Pancreas (tissue), 10 donors: ENCODE results near the gene SEPTIN10. TPM values are rescaled to one million over a fixed set of nuclear protein-coding genes. Genes with fewer than 3 reads are reported as not detected.
A peak's percentile ranks its signal among the peaks of the same experiment; 100 is the strongest.

Source experiments
- ATAC-seq, 4 donors: fragments of 200-7000 bp; cut with Tn5 transposase; one replicate each; pipeline versions ENCODE4 v1.8.0 to v1.9.1; 2020; ENCODE audit warnings: mild to moderate bottlenecking in 4 of 4, moderate library complexity in 4 of 4
- DNase-seq, 6 donors: peaks; one replicate each; pipeline ENCODE4 v3.0.0-alpha.2; 2020
- FAIRE-seq: peaks from 2 replicates; lab custom pipeline; 2012; peaks lifted over from hg19 to GRCh38; lab: Jason Lieb, UNC
- H3K27ac ChIP-seq, 4 donors: fragments of 200-600 bp; sonication (generic); 1 replicate in 3 of 4; 2 replicates in 1 of 4; pipeline versions ENCODE4 v1.5.0 to v1.8.0; 2020
- H3K27me3 ChIP-seq, 4 donors: fragments of 200-600 bp; one replicate each; pipeline ENCODE4 v1.8.0; 2021
- H3K36me3 ChIP-seq, 3 donors: fragments of 200-600 bp; sonication (generic) in 1 of 3; one replicate each; pipeline versions ENCODE4 v1.5.0 to v1.8.0; 2020 to 2021
- H3K4me1 ChIP-seq, 3 donors: fragments of 200-600 bp; one replicate each; pipeline ENCODE4 v1.8.0; 2021
- H3K4me3 ChIP-seq, 4 donors: fragments of 200-600 bp; sonication (generic) in 2 of 4; one replicate each; pipeline versions ENCODE4 v1.5.0 to v1.8.0; 2020 to 2021
- H3K9me3 ChIP-seq, 4 donors: fragments of 200-600 bp; one replicate each; pipeline ENCODE4 v1.8.0; 2021
- WGBS, 2 donors: extraction: QIAGEN DNeasy Blood & Tissue Kit; methylation state at CpG; one replicate each; pipeline ENCODE4 v1.1.7; 2013; 5-methylcytosine and 5-hydroxymethylcytosine counted together
- intact Hi-C, 3 donors: fragments of 100-400 bp; cut with DNase I; formaldehyde crosslinking; loops; one replicate each; pipeline versions ENCODE4 v1.11.1 to v1.14.2; 2022
- polyA plus RNA-seq, 2 donors: library from polyadenylated mRNA; stranded (reverse); fragments of 200-250 nt; gene quantifications; one replicate each; pipeline ENCODE4 v1.2.3, GENCODE V29; 2013
- total RNA-seq, 6 donors: library from RNA; stranded (reverse); fragmentation: NEBNext Ultra II Directional in 4 of 6; extraction: Animal tissue kit (Norgen Biotek cat#: 25700) in 4 of 6; gene quantifications; one replicate each; pipeline versions ENCODE4 v1.2.1 to v1.2.4, GENCODE V29; 2021 to 2023
- TF ChIP-seq, protein P1 (sequence below), 4 donors: fragments of 200-600 bp; sonication (generic) in 3 of 4; IDR thresholded peaks; one replicate each; pipeline versions ENCODE4 v1.5.0 to v1.8.0; 2021; ENCODE audit warnings: antibody characterized with exemption in 4 of 4
- donor health status: healthy with polysubstance abuse.
- donor health status: DM: no; HTN: no; CAD: no; lungs with moderate emphysema.
- donor health status: DM: no; HTN: no; CAD: no.
- donor health status: control.
- donor health status: control.
- donor health status: Bipolar disorder and iron deficiency.
- donor health status: DM: yes; HTN: yes; CAD: no.
- donor health status: DM: no; HTN: no; CAD: no.
- donor health status: DM: no; HTN: no; CAD: no.
- donor health status: DM: yes; HTN: yes; CAD: no.

Gene SEPTIN10
- total and polyA plus RNA-seq, 8 donors = 7.9 to 27.1 (median 16.2) TPM

DNA sequence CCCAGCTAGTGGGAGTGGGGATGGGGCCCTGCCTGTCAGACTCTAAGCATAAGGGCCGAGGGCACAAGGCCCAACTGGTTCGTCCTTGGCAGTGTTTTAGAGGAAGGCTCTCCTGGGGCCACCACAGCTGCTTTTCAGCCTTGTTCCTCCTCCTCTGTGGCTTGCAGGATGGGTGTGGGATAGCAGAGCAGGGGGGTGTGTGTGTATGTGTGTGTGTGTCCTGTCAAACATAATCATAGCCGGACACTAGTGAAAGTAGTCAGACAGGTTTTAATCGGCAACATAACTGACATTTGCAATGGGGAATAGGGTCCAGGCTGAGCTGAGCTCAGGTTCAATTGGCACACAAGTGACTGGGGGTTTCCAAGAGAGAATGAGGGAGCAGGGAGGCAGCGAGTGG is 114.2 kb downstream of the SEPTIN10 start:
- Histone ChIP-seq H3K27me3 (no peaks in the 10 kb centered on the region), H3K4me3 (no peak overlapping the region), H3K9me3 (no peaks in the 10 kb centered on the region), H3K36me3 (no peaks in the 10 kb centered on the region), H3K4me1 (no peaks in the 10 kb centered on the region), H3K27ac (no peak overlapping the region)
- no peak for FAIRE-seq
- WGBS, 2 donors = 18 to 29% methylated on average over 5 of the region's 5 CpGs
- no peak for DNase-seq
- intact Hi-C loops = no loop called here
- ATAC-seq = peak in 3 of 4 donors; percentile 64 to 83 (median 78)
- TF ChIP-seq, protein P1, sequence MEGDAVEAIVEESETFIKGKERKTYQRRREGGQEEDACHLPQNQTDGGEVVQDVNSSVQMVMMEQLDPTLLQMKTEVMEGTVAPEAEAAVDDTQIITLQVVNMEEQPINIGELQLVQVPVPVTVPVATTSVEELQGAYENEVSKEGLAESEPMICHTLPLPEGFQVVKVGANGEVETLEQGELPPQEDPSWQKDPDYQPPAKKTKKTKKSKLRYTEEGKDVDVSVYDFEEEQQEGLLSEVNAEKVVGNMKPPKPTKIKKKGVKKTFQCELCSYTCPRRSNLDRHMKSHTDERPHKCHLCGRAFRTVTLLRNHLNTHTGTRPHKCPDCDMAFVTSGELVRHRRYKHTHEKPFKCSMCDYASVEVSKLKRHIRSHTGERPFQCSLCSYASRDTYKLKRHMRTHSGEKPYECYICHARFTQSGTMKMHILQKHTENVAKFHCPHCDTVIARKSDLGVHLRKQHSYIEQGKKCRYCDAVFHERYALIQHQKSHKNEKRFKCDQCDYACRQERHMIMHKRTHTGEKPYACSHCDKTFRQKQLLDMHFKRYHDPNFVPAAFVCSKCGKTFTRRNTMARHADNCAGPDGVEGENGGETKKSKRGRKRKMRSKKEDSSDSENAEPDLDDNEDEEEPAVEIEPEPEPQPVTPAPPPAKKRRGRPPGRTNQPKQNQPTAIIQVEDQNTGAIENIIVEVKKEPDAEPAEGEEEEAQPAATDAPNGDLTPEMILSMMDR (IDR thresholded peaks at IDR 0.05) = no peak

DNA sequence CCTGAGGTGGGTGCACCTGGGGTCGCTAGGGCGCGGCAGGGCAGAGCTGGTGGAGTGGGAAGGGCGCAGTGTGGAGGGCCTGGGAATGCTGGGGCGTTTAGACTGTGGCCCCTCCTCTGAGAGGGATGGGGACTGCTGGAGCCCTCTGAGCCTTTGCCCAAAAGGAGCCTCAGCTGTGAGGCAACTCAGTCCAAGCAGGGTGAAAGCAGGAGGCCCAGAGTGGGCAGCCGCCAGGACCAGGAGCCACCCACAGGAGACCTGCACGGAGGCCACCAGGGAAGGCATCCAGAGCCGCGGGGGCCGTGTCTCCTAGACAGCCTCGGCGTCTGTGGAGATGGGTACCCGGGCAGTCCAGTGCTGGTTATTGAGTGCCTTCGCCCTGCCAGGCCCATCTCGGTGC is 114.9 kb downstream of the SEPTIN10 start:
- H3K36me3 ChIP-seq = no peaks in the 10 kb centered on the region
- H3K27ac ChIP-seq = no peak overlapping the region
- TF ChIP-seq, protein P1 (IDR thresholded peaks at IDR 0.05) = no peak
- H3K9me3 ChIP-seq = no peaks in the 10 kb centered on the region
- H3K4me3 ChIP-seq = no peak overlapping the region
- no peak for DNase-seq
- H3K27me3 ChIP-seq = no peaks in the 10 kb centered on the region
- no peak for FAIRE-seq
- H3K4me1 ChIP-seq = no peaks in the 10 kb centered on the region
- 83 to 88% methylated on average over 14 to 15 of the region's 15 CpGs for WGBS, 2 donors
- intact Hi-C loops = no loop called here
- no peak for ATAC-seq

DNA sequence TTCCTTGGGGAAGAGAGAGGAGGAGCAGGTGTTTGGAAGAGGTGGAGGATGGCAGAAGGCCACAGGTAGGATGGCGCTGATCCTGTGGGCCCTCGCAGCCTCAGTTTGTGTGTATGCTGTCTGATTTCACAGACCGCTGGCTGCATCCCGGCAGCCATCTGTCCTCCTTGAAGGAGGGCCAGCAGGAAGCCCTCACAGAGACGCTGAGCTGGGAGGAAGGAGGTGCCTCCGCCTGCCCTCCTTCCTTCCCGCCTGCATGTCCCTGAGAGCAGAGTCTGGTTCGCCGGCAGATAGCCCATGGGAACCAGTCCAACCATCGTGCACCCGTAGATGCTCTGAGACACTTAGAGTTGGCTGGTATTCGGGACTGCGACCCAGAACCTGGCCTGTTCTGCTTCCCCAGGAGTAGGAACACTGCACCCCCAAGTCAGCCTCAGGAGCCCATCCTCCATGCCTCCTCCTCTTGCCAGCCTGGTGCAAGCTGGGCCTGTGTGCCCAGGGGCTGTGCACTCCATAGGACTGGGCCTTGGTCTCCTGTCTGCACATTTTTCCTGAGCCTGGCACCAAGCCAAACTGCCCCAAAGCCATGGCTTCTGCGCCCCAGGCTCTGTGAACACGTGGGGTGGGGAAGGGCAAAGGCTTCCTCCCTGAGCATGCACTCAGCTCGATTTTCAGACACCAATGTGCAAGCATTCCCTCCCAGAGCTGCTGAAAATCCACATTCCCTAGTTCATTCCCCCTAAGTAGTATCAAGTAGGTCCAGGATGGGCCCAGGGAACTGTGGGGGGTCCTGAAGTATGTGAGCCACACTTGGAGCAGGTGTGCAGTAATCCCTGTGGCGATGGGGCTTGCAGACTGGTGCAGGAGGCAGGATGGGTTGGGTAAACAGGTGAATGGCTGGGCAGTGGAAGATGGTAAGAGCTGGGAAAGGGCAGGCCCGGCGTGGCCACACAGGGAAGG is 115.6 kb downstream of the SEPTIN10 start:
- intact Hi-C loops = no loop called here
- ATAC-seq (no peak), FAIRE-seq (no peak), DNase-seq (no peak)
- Histone ChIP-seq H3K9me3 (no peaks in the 10 kb centered on the region), H3K27me3 (no peaks in the 10 kb centered on the region), H3K4me3 (no peak overlapping the region), H3K36me3 (no peaks in the 10 kb centered on the region), H3K4me1 (no peaks in the 10 kb centered on the region), H3K27ac (no peak overlapping the region)
- WGBS, 2 donors = 75 to 81% methylated on average over 19 of the region's 19 CpGs
- TF ChIP-seq, protein P1 (IDR thresholded peaks at IDR 0.05) = no peak

DNA sequence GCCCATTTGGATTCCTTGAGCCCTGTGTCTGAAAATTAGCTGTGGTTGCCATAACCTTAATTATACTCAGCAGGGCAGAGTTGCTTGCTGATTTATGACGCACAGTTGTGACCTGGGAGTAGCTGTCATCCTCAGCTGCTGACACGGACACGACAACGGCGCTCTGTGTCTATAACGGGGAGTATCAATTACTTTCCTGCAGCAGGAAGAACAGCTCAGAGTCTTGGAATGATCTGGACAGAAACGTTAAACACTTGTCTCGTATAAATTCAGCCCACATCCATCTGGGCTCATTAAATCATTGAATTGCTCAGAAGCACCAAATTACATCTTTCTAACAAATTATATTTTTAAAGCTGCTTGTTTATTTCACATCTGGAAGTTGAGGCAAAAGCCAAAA is 116.3 kb downstream of the SEPTIN10 start:
- TF ChIP-seq, protein P1 (IDR thresholded peaks at IDR 0.05) = no peak
- intact Hi-C loops = no loop called here
- Histone ChIP-seq H3K9me3 (no peaks in the 10 kb centered on the region), H3K4me1 (no peaks in the 10 kb centered on the region), H3K27me3 (no peaks in the 10 kb centered on the region), H3K27ac (no peak overlapping the region), H3K36me3 (no peaks in the 10 kb centered on the region), H3K4me3 (no peak overlapping the region)
- WGBS, 2 donors = 72 to 76% methylated on average over 8 of the region's 8 CpGs
- FAIRE-seq (no peak), ATAC-seq (no peak), DNase-seq (no peak)

DNA sequence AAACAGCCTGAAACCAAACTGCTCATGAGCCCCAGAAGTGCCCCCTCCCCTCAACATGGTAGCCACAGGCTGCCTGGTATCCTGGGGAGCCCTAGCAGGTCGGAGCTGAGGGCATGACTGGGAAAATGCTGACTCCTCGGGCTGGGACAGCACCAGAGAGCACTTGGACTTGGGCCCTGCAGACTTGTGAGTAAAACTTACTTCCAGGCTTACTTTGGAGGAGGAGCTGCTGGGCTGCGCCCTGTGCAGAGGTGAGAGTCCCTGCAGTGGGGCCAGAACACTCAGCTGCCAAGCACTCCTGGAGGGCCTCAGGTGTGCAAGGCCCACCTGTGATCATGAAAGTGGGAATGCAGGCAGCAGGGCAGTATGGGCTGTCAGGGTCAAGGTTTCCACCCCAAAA is 119.4 kb downstream of the SEPTIN10 start:
- no peak for DNase-seq
- Histone ChIP-seq H3K9me3 (no peaks in the 10 kb centered on the region), H3K27ac (no peak overlapping the region), H3K4me1 (no peaks in the 10 kb centered on the region), H3K4me3 (no peak overlapping the region), H3K27me3 (no peaks in the 10 kb centered on the region), H3K36me3 (no peaks in the 10 kb centered on the region)
- FAIRE-seq = no peak
- intact Hi-C loops = no loop called here
- TF ChIP-seq, protein P1 (IDR thresholded peaks at IDR 0.05) = no peak
- 85 to 87% methylated on average over 3 of the region's 3 CpGs for WGBS, 2 donors
- no peak for ATAC-seq
